H4 (cell line): ENCODE results near the gene TMEM181. TPM values are rescaled to one million over a fixed set of nuclear protein-coding genes. Genes with fewer than 3 reads are reported as not detected.

Experiments used
- DNase-seq: peaks from one replicate; pipeline ENCODE4 v3.0.0-alpha.2; 2015; ENCODE audit warnings: low spot score
- total RNA-seq: library from RNA; depleted of rRNA; stranded (reverse); fragments of >200 nt; shearing (Covaris generic); gene quantifications from 2 replicates; pipeline ENCODE4 v1.2.3, GENCODE V29; 2014

Gene TMEM181
- total RNA-seq, 1 experiment from 2014 or later: 16.1 TPM

GRCh38 chr6:158561938-158562337, 2.0 kb downstream of the TMEM181 start:
- no peak for DNase-seq

DNA sequence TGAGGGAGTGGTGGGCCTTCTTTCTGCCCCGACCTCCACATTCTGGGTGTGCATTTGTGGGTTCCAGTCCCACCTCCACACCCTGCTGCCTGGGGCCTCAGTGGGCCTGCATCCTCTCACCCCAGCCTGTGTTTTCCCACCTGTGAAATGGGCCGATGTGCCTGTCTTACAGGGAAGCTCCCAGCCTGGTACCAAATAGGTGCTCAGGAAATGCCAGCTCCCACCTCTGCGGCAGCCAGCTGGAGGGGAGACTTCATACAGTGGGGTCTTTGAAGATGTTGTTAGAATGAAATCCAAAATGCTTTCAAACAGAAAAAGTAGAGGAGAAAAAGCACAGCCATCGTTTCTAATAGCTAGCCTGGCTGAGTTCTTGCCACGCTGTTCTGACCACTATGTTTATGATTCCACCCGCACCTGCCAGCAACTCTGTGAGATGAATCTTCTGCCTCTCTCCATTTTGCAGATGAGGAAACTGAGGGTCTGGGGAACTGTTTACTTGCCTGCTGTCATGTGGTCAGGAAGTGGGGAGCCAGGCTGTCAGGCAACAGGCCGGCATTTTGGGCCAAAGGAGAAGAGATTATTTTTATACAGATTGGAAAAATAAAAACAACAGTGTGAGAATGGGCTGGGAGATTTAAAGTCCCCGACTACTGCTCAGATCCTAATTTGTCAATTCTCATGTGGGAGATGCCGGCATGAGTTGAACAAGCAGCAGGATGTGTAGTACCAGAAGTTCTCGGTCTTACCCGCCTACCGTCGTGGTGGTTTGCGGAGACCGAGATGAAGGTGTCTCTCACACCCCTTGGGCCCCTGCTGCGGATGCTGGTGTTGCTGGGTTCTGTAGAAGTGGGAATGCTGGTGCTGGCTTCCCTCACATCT, 4.6 kb downstream of the TMEM181 start:
- DNase-seq: no peak

- DNase-seq: no peak
Measured at GRCh38 chr6:158565122-158565429, 5.2 kb downstream of the TMEM181 start.

DNA sequence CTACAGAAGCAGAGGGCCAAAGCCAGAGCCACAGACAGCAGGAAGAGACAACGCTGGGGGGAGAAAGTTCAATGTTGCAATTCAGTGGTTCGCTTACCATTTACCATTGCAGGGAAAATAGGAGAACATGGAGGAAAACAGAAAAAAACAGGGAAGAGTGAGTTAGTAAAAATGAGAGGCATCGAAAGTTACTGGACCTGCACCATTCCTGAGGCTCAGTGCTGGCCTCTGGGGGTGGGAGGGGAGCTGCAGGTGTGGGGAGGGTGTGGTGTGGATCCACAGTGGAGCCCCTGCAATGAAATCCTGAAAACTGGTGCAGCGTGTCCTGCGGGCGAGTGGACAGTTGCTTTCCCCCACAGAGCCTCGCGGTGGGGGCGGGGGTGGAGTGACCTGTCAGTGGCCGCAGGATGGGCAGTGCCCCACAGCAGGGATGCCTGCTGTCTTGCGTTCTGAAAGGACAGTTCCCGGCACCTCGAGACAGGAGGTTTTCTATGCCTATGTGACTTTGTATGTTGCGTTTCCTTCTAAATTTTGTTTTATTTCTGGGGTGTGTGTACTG, 5.7 kb downstream of the TMEM181 start:
- DNase-seq: no peak

DNA sequence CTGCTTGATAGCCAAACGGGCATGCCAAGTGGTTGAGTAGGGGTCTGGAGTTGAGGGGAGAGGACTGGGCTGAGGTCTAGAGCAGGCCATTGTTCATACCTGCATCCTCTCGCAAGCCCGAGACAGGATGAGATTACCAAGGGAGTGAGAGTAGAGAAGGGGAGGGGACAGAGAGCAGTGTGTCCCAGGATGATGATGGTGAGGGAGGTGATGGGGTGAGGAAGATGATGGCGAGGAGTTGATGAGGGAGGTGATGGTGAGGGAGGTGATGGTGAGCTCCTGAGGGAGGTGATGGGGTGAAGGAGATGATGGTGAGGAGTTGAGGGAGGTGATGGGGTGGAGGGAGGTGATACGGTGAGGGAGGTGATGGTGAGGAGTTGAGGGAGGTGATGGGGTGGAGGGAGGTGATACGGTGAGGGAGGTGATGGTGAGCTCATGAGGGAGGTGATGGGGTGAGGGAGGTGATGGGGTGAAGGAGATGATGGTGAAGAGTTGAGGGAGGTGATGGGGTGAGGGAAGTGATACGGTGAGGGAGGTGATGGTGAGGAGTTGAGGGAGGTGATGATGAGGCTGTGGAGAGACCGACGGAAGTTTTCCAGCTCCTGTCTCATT, 6.4 kb downstream of the TMEM181 start:
- no peak for DNase-seq

GRCh38 chr6:158567152-158567551, 7.3 kb downstream of the TMEM181 start:
- DNase-seq: no peak

GRCh38 chr6:158567871-158568401, 8.0 kb downstream of the TMEM181 start:
- no peak for DNase-seq

DNA sequence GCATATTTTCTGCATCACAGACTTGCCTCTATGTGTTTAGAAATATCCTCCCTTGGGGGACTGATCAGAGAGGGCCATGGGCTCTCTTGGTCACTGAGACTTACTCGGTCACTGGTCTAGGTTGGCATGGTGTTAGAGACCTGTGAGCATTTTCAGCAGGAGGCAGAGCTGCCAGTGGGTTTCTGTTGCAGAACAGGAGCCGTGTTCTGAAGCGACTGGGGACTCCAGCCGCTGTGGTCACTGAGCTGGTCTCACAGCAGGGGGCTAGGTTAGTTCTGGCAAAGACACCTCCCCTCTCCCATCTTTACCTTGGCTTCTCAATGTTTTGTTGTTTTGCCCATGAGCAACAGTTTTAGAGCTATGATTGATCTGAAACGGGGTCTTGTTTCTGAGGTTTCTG, 8.7 kb downstream of the TMEM181 start:
- no peak for DNase-seq

GRCh38 chr6:158569036-158569435, 9.1 kb downstream of the TMEM181 start:
- DNase-seq: no peak

- no peak for DNase-seq
Measured at GRCh38 chr6:158570681-158570962, 10.7 kb downstream of the TMEM181 start.

DNA sequence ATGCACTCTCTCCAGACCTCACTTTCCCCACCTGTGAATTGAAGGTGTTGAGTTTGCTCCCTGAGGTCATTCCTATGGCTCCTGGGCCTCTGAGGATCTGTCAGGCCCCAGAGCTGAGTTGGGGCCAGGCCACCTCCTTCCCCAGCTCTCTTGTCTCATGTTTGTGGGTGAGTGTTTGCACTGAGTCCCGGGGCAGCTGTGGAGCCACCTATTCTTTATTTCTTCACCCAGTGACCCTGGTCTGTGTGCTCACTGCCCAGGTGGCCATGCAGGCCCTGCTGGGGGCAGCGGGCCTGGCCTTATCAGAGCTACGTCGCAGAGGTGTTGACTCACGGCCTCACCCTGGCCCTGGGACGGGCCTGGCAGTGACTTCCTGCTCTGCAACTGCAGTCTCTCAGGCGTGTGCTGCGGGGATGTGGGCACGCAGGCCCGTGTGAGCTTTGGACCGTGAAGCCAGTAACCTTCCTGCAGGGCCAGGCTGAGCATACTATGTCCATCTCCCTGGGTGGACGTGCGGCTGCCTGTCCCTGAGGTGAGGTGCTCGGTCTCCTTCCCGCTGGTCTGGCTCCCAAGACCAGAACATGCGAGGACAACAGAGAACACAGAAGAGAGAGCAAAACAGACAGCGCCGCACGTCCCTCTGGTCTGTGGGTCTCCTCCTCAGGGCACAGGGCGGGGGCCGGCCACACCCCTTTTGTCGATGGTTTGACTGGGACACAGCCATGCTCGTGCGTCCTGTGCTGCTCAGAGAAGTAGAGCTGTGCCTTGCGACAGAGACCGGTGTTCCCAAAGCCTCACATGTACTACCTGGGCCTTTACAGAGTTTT, 12.1 kb downstream of the TMEM181 start:
- no peak for DNase-seq

- no peak for DNase-seq
Measured at GRCh38 chr6:158572653-158573541, 13.0 kb downstream of the TMEM181 start.

DNA sequence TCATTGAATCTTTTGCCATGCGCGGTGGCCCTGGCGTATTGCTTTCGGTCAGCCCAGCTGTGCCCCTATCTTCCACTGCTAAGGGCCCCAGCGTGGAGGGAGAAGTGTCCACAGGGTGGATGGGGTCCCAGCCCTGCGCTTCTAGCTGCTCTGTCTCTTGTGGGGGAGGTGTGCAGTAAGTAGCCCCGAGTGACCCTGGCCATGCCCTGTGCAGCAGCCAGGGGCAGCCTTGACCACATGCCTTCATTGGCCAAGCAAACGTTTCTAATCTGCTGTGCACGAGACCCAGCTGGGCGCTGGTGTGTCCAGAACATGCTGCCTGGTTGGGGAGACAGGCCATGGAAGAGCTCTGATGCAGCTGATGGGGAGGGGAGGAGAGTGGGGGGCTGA, 13.6 kb downstream of the TMEM181 start:
- DNase-seq: no peak

- DNase-seq: no peak
Measured at GRCh38 chr6:158574800-158575199, 14.9 kb downstream of the TMEM181 start.

DNA sequence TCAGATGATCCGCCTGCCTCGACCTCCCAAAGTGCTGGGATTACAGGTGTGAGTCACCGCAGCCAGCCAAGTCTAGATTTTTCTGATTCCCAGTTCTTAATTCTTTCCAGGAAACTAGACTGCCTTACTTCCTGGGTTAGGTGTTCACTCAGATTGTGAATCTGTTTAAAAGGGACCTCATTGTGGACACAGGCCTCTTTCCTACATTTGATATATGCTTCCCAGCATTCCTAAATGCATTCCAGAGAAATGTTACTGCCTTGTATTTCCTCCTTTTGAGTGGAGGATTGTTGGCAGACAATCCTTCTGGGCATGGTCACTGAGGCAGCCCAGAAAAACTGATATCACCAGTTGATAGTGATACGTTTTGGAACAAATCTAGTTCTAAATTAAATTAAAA, 15.7 kb downstream of the TMEM181 start:
- no peak for DNase-seq

- DNase-seq: no peak
Measured at GRCh38 chr6:158584236-158584651, 24.4 kb downstream of the TMEM181 start.

DNA sequence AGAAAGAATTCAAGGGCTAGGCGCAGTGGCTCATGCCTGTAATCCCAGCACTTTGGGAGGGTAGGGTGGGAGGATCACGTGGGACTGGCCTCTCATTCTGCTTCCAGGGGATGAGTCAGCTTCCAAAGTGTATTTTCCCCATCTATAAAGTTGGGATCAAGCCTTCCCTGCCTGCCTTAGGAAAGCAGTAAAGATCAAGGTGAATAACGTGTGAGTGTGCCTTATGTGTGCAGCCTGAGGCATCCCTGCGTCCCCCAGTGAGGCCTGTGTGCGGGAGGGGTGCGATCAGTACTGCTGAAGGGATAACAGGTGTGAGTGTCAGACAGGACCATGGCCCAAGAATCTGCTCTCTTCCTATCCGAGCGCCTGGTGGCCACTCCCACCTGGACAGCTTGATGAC, 26.8 kb downstream of the TMEM181 start:
- DNase-seq: no peak

DNA sequence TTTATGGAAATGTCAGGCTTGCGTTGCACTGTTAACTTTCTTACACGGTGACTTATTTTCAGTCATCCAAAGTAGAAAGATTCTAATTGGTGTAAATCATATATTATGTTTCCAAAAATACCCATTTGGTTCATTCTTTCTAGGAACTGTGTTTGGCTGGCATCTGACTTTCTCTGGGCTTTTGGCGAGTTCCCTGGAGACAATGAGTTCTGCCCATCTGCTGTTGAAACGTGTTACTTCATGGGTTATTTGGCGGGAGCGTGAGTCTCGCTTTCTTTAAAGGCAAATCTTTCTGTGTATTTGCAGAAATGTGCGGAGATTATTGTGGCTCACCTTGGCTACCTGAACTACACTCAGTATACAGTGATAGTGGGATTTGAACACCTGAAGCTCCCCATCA, 29.5 kb downstream of the TMEM181 start:
- no peak for DNase-seq

DNA sequence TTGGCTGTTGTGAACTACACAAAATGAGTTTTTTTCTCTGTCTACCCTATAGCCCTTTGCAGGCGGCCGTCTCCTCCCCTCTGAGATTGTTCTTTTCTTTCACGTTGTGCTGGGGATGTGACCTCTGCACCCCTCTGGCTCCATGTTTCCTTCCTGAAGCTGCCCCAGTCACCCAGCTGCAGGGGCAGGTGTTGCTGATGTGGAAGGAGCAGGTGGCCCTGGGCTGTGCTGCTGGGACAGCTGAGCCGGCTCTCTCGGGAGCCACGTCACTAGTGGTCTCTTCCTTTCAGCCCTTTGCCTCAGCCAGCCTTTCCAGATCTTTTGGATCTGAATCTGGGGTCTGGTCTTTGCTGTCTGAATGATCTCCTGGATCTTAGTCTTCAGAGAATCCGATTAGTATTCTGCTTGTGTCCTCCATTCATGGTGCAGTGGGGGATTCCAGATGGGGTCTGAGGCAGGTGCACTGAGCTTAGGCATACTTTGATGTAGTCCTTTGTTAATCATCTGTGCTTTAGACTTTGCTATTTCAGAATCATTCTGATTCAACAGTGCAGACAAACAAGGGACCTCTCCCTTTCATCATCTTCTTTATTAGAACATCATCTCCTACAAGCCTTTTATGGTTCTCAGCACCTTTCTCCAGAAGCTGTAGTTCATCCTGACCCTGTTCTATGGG, 31.4 kb downstream of the TMEM181 start:
- DNase-seq: no peak

DNA sequence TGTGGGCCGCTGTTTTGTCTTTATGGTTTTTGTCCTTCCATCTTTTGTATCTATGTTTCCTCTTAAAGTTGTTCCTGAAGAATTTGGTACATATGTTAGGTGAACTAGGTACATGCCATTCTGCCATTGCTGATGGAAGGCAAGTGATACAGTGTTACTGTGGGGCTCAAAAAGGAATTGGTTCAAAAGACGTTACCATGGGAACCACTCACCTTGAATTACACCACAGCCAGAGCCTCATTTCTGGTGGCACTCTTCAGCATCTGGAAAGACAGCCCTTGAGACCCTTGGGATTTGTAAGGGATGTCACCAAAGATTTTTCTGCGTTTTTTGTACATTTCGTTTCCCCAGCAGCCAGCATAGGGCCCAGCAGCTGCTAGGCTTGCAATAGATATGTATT, 31.9 kb downstream of the TMEM181 start:
- DNase-seq: no peak

GRCh38 chr6:158593670-158594069, 33.8 kb downstream of the TMEM181 start:
- no peak for DNase-seq
